Stimulated activated CD8-positive, alpha-beta memory T cell treated with anti-CD3 and anti-CD28 coated beads, Interleukin-15, amount 100 ng/mL, for 1 hour (primary cell): Measurements from ENCODE around the gene ZNF846.
"Not testable (repeated sequence)": the region's sequence is repeated elsewhere in the genome, so short reads cannot be mapped to it uniquely, and the experiment has no call there.

Source experiments
- DNase-seq: peaks from one replicate; pipeline ENCODE4 v3.0.0-alpha.2; 2020; ENCODE audit warnings: low read depth

ZNF846 gene

DNA sequence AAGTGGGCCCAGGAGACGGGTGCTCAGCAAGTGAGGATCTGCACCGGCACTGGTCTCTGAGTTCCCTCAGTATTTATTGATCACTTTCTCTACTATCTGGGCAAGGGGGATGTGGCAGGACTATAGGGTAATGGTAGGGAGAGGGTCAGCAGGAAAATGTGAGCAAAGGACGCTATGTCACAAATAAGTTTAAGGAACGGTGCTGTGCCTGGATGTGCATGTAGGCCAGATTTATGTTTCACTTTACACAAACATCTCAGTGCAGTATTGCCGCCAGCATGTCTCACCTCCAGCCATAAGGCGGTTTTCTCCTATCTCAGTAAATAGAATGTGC, 15.6 kb upstream of the ZNF846 start:
- DNase-seq = not testable (repeated sequence)

DNA sequence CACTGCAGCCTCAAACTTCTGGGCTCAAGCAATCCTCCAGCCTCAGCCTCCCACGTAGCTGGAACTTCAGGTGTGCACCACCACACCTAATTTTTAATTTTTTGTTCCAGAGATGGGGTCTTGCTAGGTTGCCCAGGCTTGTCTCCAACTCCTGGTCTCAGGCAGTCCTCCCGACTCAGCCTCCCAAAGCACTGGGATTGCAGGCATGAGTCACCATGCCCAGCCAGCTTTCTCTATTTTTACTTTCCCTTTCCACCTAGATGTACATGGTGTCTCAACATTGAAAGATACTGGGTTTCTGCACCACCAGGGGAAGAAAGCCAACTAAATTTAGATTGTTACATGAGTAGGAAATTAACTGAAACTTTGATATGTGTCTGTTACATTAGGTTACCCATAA, 13.8 kb upstream of the ZNF846 start:
- DNase-seq = no peak

- no peak for DNase-seq
Observed at GRCh38 chr19:9757544-9758501, 10.7 kb downstream of the ZNF846 start.

DNA sequence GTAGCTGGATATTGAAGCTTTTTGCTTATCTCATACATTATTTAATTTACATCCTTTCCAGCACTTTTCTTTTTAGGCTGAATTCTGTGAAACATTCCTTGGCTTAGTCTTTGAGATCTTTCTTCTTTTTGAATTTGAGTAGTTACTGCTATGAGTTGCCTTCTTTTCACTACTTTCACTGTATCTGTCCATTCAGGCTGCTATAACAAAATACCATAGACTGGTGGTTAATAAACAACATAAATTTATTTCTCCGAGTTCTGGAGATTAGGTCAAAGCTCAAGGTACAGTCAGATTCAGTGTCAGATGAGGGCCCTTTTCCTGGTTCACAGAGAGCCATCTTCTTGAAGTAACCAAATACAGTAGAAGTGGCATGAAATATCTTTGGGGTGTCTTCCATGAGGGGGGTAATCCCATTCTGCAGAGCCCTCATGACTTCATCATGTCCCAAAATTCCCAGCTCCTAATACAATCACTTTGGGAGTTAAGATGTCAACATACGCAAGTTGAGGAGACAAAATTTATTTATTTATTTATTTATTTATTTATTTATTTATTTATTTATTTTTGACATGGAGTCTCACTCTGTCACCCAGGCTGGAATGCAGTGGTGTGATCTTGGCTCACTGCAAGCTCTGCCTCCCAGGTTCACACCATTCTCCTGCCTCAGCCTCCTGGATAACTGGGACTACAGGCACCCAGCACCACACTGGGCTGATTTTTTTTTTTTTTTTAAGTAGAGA, 15.7 kb downstream of the ZNF846 start:
- DNase-seq = no peak

DNA sequence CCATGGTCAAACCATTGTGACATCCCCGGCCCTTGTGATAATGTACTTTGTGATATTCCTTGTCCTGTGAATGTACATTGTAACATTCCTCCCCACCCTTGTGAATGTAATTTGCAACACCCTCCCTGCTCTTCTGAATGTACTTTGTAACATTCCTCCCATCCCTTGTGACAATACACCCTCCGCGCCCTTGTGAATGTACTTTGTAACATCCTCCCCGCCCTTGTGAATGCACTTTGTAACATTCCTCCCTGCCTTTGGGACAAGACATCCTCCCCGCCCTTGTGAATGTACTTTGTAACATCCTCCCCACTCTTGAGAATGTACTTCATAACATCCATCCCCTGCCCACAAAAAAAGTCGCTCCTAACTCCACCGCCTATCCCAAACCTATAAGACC, 17.1 kb downstream of the ZNF846 start:
- DNase-seq = no peak

DNA sequence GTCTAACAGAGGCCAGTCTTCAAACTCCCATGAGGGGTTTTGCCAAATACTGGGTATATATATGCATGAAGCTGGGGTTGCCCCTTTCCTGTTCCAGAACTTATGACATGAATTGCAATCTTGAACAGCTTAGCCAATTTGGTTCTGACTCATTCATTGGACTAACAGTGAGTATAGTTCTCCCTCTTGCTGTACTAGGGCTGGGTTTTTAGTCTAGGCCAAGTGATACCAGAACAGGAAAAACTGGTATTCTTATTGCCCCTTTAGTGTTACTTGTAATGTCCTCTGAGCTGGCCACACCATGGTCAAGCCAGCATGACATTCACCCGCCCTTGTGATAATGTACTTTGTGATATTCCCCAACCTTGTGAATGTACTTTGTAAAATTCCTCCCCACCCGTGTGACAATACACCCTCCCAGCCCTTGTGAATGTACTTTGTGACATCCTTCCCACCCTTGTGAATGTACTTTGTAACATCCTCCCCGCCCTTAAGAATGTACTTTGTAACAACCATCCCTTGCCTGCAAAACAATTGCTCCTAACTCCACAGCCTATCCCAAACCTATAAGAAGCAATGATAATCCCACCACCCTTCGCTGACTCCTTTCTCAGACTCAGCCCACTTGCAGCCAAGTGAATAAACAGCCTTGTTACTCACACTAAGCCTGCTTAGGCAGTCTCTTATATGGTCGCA, 26.9 kb downstream of the ZNF846 start:
- no peak for DNase-seq

DNA sequence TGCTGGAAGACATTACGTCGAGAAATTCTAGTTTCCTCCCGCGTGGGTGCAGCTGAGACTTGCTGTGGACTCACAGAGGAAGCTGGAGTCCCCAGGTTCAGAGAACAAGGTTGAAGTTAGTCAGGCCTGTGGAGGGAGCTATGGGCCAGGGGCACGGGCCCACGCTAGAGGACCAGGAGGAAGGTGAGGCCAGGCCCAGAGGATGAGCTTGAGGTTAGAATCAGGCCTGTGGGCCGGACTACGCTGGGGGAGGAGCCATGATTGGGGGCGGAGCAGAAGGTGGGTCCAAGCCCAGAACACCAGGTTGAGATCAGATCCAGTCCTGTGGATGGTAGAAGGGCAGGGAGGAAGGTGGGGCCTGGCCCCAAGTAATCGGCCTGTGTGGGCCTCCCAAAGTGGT, 32.6 kb downstream of the ZNF846 start:
- no peak for DNase-seq

- not testable (repeated sequence) for DNase-seq
Observed at GRCh38 chr19:9730056-9730455, 38.5 kb downstream of the ZNF846 start.

GRCh38 chr19:9729162-9729561, 39.4 kb downstream of the ZNF846 start:
- DNase-seq = no peak

- DNase-seq = no peak
Observed at GRCh38 chr19:9727644-9728043, 40.9 kb downstream of the ZNF846 start.

- DNase-seq = not testable (repeated sequence)
Observed at GRCh38 chr19:9725508-9726201, 42.9 kb downstream of the ZNF846 start.

- DNase-seq = no peak
Observed at GRCh38 chr19:9724157-9724556, 44.4 kb downstream of the ZNF846 start.

- no peak for DNase-seq
Observed at GRCh38 chr19:9721861-9722260, 46.7 kb downstream of the ZNF846 start.

DNA sequence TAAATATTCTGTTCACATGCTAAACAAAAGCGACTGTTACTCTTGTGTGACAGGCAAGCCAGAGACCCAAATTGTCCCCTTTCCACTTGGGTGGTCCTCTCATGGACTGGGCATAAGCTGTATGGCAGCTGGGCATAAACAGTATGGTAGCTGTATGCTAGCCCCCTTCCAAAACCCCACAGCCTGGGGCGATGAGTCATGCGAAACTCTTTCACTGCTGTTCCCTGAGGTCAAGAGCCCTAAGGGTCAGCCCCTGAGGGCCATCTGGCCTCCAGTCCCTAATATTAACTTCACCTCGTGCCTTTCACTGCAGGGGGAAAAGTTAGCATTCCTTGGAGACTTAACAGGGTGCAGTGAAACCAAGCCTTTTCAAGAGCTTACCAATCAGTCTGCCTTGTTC, 48.0 kb downstream of the ZNF846 start:
- DNase-seq = no peak

- no peak for DNase-seq
Observed at GRCh38 chr19:9711815-9712214, 56.7 kb downstream of the ZNF846 start.

- DNase-seq = no peak
Observed at GRCh38 chr19:9709305-9709704, 59.2 kb downstream of the ZNF846 start.

DNA sequence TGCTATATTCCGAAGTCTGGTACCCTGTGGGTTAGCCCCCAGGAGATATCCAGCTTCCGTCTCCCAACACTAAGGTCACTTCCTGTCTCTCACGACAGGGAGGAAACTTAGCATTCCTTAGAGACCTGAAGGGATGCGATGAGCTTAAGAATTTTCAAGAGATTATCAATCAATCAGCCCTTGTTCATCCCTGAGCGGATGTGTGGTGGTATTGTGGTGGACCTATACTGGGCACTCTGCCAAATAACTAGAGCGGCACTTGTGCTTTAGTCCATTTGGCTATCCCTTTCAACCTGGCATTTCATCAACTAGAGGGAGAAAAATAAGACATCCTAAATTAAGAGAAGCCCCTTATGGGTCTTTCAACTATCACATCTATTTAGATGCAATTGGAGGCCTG, 62.7 kb downstream of the ZNF846 start:
- DNase-seq = no peak

DNA sequence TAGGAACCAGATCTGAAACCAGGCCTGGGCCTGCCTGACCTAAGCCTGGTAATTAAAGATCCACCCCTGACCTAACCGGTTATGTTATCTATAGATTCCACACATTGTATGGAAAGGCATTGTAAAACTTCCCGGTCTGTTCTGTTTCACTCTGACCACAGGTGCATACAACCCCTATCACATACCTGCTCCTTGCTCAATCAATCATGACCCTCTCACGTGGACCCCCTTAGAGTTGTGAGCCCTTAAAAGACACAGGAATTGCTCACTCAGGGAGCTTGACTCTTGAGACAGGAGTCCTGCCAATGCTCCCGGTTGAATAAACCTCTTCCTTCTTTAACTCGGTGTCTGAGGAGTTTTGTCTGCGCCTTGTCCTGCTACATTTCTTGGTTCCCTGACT, 66.4 kb downstream of the ZNF846 start:
- DNase-seq = no peak
